Kidney epithelial cell (primary cell): Measurements from ENCODE around the gene LMCD1. TPM values are rescaled to one million over a fixed set of nuclear protein-coding genes. Genes with fewer than 3 reads are reported as not detected.

ENCODE experiments used
- DNase-seq: peaks from one replicate; pipeline ENCODE4 v3.0.0-alpha.2; 2010; ENCODE audit warnings: low read depth
- H3K27me3 ChIP-seq: 2 replicates; pipeline ENCODE4 v1.6.0; 2011; ENCODE audit warnings: low read length; ENCODE audit not compliant: control insufficient read depth, insufficient read depth
- H3K36me3 ChIP-seq: 2 replicates; pipeline ENCODE4 v1.5.1; 2011; ENCODE audit warnings: low read length; ENCODE audit not compliant: control insufficient read depth, insufficient read depth
- H3K4me3 ChIP-seq: 2 replicates; pipeline ENCODE4 v1.5.1; 2011; ENCODE audit warnings: low read depth, mild to moderate bottlenecking, control low read depth, low read length
- total RNA-seq: library from RNA; depleted of rRNA; stranded (reverse); fragments of >200 nt; gene quantifications from 2 replicates; pipeline ENCODE4 v1.2.3, GENCODE V29; 2015
- TF ChIP-seq, protein P1 (sequence below): IDR thresholded peaks from 2 replicates; pipeline ENCODE4 v1.5.1; 2011; ENCODE audit warnings: mild to moderate bottlenecking, moderate library complexity, low read length, control low read depth, inconsistent platforms; ENCODE audit not compliant: insufficient read depth, poor library complexity, severe bottlenecking

LMCD1 gene
- total RNA-seq, 1 donor from 2014 or later = 264 TPM

DNA sequence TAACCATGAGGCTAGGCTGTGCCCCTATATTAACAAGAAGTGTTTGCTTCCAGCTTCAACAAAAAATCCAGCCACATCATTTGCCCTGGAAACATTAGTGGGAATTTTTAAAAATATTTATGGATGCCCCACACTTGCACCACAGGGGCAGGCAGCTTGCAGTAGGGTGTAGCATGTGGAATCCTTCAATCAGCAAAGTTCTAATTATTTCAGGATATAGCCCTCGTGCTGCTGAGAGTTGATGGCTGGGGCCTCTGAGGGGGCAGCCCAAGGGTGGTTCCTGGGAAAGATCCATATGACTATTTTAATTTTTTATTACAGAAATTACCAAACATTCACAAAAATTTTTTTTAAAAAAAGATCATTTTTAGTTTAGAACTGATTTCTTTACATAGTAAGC, 35.1 kb upstream of the LMCD1 start:
- DNase-seq = no peak
- H3K4me3 ChIP-seq = no peak overlapping the region
- no peaks in the 10 kb centered on the region for H3K27me3 ChIP-seq
- TF ChIP-seq, protein P1, sequence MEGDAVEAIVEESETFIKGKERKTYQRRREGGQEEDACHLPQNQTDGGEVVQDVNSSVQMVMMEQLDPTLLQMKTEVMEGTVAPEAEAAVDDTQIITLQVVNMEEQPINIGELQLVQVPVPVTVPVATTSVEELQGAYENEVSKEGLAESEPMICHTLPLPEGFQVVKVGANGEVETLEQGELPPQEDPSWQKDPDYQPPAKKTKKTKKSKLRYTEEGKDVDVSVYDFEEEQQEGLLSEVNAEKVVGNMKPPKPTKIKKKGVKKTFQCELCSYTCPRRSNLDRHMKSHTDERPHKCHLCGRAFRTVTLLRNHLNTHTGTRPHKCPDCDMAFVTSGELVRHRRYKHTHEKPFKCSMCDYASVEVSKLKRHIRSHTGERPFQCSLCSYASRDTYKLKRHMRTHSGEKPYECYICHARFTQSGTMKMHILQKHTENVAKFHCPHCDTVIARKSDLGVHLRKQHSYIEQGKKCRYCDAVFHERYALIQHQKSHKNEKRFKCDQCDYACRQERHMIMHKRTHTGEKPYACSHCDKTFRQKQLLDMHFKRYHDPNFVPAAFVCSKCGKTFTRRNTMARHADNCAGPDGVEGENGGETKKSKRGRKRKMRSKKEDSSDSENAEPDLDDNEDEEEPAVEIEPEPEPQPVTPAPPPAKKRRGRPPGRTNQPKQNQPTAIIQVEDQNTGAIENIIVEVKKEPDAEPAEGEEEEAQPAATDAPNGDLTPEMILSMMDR = no peak
- H3K36me3 ChIP-seq = no peaks in the 10 kb centered on the region

DNA sequence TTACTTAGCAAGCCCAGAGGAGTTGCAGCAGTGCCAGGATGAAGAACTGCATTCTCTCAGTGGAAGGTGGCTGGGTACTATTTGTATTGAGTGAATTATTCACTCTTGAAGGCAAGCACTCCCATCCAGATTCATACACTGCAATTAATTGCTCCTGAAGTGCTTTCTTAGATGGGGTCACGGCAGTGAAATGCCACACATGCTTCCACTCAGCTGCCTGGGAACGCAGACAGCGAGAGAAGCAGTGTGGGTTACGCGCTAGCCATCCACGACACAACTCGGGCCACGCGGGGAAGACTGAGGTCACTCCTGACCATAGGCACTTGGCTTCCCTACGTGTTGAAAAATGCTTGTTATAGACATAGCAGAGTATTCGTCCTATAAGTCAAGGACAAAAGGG, 30.8 kb upstream of the LMCD1 start:
- H3K27me3 ChIP-seq = no peaks in the 10 kb centered on the region
- DNase-seq = no peak
- no peaks in the 10 kb centered on the region for H3K36me3 ChIP-seq
- TF ChIP-seq, protein P1 = no peak
- no peak overlapping the region for H3K4me3 ChIP-seq

DNA sequence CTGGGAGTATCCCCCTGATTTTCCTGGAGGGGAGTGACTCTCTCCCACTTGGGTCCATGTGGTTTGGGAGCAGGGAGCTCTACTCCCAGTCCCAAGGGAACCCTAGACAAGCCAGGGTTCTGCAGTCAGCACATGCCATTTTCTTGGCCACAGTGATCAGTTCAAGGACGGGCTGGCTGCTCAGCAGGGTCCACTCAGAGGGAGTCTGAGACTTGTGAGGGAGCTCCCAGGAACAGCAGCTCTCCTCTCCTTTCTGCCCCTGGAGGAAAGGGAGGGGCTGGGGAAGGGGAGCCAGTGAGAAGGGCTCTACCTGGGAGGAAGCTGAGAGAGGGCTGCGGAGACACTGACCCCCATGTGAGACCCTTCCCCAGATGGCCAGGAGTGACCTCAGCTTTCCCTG, 29.1 kb upstream of the LMCD1 start:
- no peaks in the 10 kb centered on the region for H3K36me3 ChIP-seq
- H3K27me3 ChIP-seq = no peaks in the 10 kb centered on the region
- TF ChIP-seq, protein P1 = no peak
- H3K4me3 ChIP-seq = no peak overlapping the region
- DNase-seq = no peak

DNA sequence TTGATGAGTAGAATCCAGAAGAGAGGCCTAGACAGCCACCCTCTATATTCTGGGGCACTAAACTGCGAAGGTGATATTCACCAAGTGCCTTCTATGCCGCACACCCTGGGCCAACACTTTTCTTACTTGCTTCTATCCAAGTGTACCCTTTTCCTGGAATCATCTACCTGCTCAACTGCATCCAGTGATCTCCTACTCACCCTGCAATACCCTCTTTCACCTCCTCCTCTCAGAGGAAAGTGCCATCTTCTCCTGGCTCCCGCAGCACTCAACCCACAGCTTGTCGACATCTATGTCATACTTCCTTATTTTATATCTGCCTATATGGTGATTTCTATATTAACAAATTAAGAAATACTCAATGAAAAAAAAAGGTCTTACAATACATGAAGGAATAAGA, 28.6 kb upstream of the LMCD1 start:
- Histone ChIP-seq H3K27me3 (no peaks in the 10 kb centered on the region), H3K4me3 (no peak overlapping the region), H3K36me3 (no peaks in the 10 kb centered on the region)
- TF ChIP-seq, protein P1 = no peak
- DNase-seq = no peak

DNA sequence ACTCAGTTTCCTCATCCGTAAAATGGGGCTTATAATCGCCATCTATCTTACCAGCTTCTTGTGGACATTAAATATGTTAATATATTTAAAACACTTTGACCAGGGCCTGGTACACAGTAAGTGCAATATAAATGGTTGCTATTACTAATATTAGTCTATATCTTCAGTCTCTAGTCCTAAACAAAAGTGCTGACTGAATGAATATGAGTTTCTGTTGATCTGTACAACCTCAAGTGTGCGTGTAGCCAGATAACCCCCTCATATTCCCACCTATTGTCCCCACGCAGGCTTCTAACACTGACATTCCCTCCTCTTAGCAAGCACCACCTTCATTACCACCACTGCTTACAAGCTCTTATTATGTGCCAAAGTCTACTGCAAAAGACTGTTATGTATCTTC, 27.6 kb upstream of the LMCD1 start:
- Histone ChIP-seq H3K27me3 (no peaks in the 10 kb centered on the region), H3K4me3 (no peak overlapping the region), H3K36me3 (no peaks in the 10 kb centered on the region)
- TF ChIP-seq, protein P1 = no peak
- DNase-seq = no peak

DNA sequence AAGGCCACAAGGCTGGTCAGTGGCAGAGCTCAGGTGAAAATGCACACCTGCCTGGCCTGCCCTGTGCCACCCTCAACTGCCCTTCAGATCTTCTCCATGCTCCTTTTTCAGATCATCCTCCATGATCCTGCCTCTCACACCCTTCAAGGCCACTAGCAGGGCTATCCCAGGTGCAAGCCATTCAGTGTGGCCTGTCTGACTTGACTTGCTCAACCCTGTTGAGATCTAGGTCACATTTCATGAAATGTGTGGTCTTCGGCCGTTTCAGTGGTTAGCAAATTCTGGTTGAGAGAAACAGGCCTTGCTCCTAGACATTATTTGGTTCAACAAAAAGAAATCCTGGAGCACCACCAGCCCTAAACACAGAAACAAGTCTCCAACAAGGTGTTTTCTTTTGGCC, 26.6 kb upstream of the LMCD1 start:
- Histone ChIP-seq H3K27me3 (no peaks in the 10 kb centered on the region), H3K4me3 (no peak overlapping the region), H3K36me3 (no peaks in the 10 kb centered on the region)
- TF ChIP-seq, protein P1 = no peak
- DNase-seq = no peak
